Astrocyte (in vitro differentiated cells and primary cell): ENCODE results near the gene DNAJA1.

Experiments used
- EZH2 ChIP-seq: IDR thresholded peaks from 2 replicates; pipeline ENCODE4 v1.6.1; 2012; ENCODE audit warnings: mild to moderate bottlenecking, low read length, inconsistent platforms; ENCODE audit not compliant: insufficient read depth
- TF ChIP-seq, protein P1 (sequence below): IDR thresholded peaks from 2 replicates; pipeline ENCODE4 v1.5.1; 2011; ENCODE audit warnings: low read depth, mild to moderate bottlenecking, inconsistent platforms, low read length, moderate library complexity; ENCODE audit not compliant: insufficient read depth

DNA sequence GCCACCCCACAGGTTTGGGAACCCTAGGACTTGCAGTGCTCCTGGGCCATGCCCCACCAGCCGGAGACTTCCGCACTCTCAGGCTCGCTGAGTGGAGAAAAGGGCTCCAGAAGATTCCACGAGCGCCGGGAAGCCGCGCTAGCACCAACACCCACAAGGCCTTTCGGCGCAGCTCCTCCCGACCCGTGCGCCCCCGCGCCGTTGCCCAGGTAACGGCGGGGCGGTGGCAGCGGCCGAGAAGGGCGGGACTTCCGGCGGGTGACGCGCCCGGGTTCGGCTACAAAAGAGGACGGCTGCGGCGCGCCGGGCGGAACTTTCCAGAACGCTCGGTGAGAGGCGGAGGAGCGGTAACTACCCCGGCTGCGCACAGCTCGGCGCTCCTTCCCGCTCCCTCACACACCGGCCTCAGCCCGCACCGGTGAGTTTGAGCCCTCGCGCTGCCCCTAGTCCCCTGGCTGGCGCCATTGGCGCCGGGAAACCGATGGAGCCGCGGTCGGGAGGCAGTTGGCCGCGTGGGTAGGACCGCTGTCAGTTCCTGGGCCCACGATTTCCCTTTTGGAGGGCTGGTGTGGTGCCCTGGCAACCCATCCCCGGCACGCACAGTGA, at the start of gene DNAJA1:
- TF ChIP-seq, protein P1, sequence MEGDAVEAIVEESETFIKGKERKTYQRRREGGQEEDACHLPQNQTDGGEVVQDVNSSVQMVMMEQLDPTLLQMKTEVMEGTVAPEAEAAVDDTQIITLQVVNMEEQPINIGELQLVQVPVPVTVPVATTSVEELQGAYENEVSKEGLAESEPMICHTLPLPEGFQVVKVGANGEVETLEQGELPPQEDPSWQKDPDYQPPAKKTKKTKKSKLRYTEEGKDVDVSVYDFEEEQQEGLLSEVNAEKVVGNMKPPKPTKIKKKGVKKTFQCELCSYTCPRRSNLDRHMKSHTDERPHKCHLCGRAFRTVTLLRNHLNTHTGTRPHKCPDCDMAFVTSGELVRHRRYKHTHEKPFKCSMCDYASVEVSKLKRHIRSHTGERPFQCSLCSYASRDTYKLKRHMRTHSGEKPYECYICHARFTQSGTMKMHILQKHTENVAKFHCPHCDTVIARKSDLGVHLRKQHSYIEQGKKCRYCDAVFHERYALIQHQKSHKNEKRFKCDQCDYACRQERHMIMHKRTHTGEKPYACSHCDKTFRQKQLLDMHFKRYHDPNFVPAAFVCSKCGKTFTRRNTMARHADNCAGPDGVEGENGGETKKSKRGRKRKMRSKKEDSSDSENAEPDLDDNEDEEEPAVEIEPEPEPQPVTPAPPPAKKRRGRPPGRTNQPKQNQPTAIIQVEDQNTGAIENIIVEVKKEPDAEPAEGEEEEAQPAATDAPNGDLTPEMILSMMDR = no peak
- no peak for TF ChIP-seq EZH2
